SJSA1 (cell line): Measurements from ENCODE around the gene C10orf90. TPM values are rescaled to one million over a fixed set of nuclear protein-coding genes. Genes with fewer than 3 reads are reported as not detected.
A peak's percentile ranks its signal among the peaks of the same experiment; 100 is the strongest.
"Not testable (repeated sequence)": the region's sequence is repeated elsewhere in the genome, so short reads cannot be mapped to it uniquely, and the experiment has no call there.

ENCODE experiments used
- DNase-seq, 2 experiments: peaks; one replicate each; pipeline ENCODE4 v3.0.0-alpha.2; 2015 to 2020; ENCODE audit warnings: low spot score in 2 of 2, low read depth in 1 of 2
- H3K27ac ChIP-seq: fragments of 250-450 bp; sonication (Bioruptor Pico); 2 replicates; pipeline ENCODE4 v1.5.1; 2020; ENCODE audit warnings: mild to moderate bottlenecking, moderate library complexity
- H3K27me3 ChIP-seq: fragments of 250-450 bp; sonication (Bioruptor Pico); replicated peaks from 2 replicates; pipeline ENCODE4 v1.5.1; 2020; ENCODE audit warnings: mild to moderate bottlenecking, moderate library complexity
- H3K36me3 ChIP-seq: fragments of 250-450 bp; sonication (Bioruptor Pico); 2 replicates; pipeline ENCODE4 v1.5.1; 2020; ENCODE audit warnings: mild to moderate bottlenecking
- H3K4me1 ChIP-seq: fragments of 250-450 bp; sonication (Bioruptor Pico); replicated peaks from 2 replicates; pipeline ENCODE4 v1.6.1; 2021; ENCODE audit warnings: mild to moderate bottlenecking
- H3K4me3 ChIP-seq: fragments of 250-450 bp; sonication (Bioruptor Pico); 2 replicates; pipeline ENCODE4 v1.5.1; 2020; ENCODE audit warnings: mild to moderate bottlenecking
- H3K9me3 ChIP-seq: fragments of 250-450 bp; sonication (Bioruptor Pico); replicated peaks from 2 replicates; pipeline ENCODE4 v1.5.1; 2020; ENCODE audit warnings: mild to moderate bottlenecking
- total RNA-seq: library from RNA; depleted of rRNA; stranded (reverse); fragments of >200 nt; shearing (Covaris generic); gene quantifications from 2 replicates; pipeline ENCODE4 v1.2.3, GENCODE V29; 2014

The C10orf90 gene
- total RNA-seq, 1 experiment from 2014 or later: not detected

DNA sequence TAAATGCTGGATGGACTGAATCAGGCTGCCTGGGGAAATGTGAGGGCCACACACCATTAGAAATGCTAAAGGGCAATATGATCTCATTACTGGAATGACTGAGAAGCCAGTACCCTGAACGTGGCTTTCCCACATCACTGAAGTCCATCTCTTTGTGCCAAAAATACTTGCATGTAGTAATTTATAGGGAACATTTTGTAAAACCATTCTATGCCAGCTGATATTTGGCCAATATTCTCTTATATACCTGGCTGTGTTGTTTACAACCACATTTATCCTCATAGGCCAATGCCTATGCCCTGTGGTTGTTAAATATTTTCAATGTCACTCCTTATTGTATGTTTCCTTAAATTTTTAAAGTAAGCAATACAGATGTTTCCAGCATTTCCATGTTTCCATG, 111.6 kb downstream of the C10orf90 start:
- H3K36me3 ChIP-seq: no peaks in the 10 kb centered on the region

GRCh38 chr10:126551202-126551601, 119.3 kb downstream of the C10orf90 start:
- no peaks in the 10 kb centered on the region for H3K4me1 ChIP-seq
- no peak for DNase-seq
- no peaks in the 10 kb centered on the region for H3K36me3 ChIP-seq
- no peaks in the 10 kb centered on the region; the same call in 1 of the 2 replicates for H3K9me3 ChIP-seq
- H3K27me3 ChIP-seq: peaks cover 9% of the 10 kb centered on the region
- H3K4me3 ChIP-seq: no peak overlapping the region
- no peak overlapping the region for H3K27ac ChIP-seq

More for the DNA sequence above, 111.6 kb downstream of the C10orf90 start:
- H3K9me3 ChIP-seq: no peaks in the 10 kb centered on the region; the same call in 1 of the 2 replicates
- DNase-seq: no peak
- H3K27ac ChIP-seq: no peak overlapping the region
- H3K27me3 ChIP-seq: no peaks in the 10 kb centered on the region
- H3K4me1 ChIP-seq: peaks cover 8% of the 10 kb centered on the region
- no peak overlapping the region for H3K4me3 ChIP-seq

GRCh38 chr10:126550586-126550985, 119.9 kb downstream of the C10orf90 start:
- not testable (repeated sequence) for H3K27me3 ChIP-seq, DNase-seq, H3K4me3 ChIP-seq, H3K36me3 ChIP-seq, H3K9me3 ChIP-seq, H3K4me1 ChIP-seq, H3K27ac ChIP-seq

- Histone ChIP-seq H3K9me3 (no peaks in the 10 kb centered on the region), H3K4me1 (no peaks in the 10 kb centered on the region), H3K27ac (no peak overlapping the region), H3K36me3 (no peaks in the 10 kb centered on the region), H3K27me3 (peaks cover 9% of the 10 kb centered on the region), H3K4me3 (no peak overlapping the region)
- DNase-seq: no peak
Measured at GRCh38 chr10:126549344-126549743, 121.1 kb downstream of the C10orf90 start.

GRCh38 chr10:126544565-126544964, 125.9 kb downstream of the C10orf90 start:
- Histone ChIP-seq H3K27ac (no peak overlapping the region), H3K4me3 (no peak overlapping the region), H3K36me3 (no peaks in the 10 kb centered on the region), H3K27me3 (no peaks in the 10 kb centered on the region), H3K9me3 (no peaks in the 10 kb centered on the region), H3K4me1 (no peaks in the 10 kb centered on the region)
- no peak for DNase-seq

DNA sequence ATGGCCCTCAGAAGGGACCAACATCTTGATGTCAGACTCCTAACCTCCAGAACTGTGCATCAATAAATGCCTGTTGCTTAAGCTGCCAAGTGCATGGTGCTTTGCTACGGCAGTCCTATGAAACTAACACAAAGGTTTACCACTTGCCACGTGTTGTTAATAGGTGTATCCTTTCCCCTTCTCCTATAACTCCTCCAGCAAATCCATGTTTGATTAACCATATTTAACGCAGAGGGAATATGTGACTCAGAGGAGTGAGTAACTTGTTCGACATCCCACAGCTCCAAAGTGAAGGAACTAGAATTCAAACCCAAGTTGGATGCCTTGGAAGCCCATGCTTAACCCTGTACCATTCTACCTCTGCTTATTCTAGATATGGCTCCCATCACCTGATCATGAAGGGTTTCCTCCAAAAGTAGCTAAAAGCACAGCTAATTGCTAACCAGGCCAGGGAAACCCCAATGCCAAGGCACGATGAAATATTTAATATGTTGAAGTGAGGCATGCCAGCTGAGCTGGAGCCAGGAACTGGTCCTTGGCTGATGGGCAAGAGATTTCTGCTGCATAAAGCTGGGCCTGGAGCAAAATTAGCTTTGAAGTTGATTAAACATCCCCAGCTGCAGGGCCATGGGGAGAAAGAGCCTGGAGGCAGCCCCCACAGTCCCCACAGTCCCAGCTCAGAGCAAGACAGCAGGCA, 131.9 kb downstream of the C10orf90 start:
- H3K9me3 ChIP-seq: no peaks in the 10 kb centered on the region
- no peaks in the 10 kb centered on the region for H3K36me3 ChIP-seq
- no peak overlapping the region for H3K4me3 ChIP-seq
- DNase-seq: no peak
- no peaks in the 10 kb centered on the region for H3K27me3 ChIP-seq
- H3K27ac ChIP-seq: no peak overlapping the region
- no peaks in the 10 kb centered on the region for H3K4me1 ChIP-seq

- Histone ChIP-seq H3K4me1 (no peaks in the 10 kb centered on the region), H3K4me3 (no peak overlapping the region), H3K9me3 (no peaks in the 10 kb centered on the region), H3K27ac (no peak overlapping the region), H3K36me3 (no peaks in the 10 kb centered on the region), H3K27me3 (no peaks in the 10 kb centered on the region)
- no peak for DNase-seq
Measured at GRCh38 chr10:126536656-126537055, 133.8 kb downstream of the C10orf90 start.

DNA sequence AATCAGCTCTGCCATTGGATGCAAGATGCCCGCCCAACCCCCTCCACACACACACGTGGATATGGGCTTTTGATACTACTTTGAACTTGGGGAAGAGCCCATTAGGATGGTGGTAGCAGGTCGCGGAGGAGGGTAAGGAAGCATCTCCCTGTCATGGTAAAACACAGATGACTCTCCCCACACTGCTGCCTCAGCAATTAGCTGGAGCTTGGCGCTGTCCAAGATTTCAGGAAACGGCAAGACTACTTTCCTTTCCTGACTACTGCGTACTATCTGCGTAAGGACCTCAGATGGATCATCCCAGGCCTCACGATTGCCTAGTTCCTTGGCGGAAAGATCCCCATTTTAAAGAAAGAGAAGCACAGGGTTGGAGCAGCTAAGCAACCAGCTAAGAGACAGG, 134.3 kb downstream of the C10orf90 start:
- Histone ChIP-seq H3K36me3 (no peaks in the 10 kb centered on the region), H3K4me1 (no peaks in the 10 kb centered on the region), H3K27ac (no peak overlapping the region), H3K9me3 (no peaks in the 10 kb centered on the region), H3K4me3 (no peak overlapping the region), H3K27me3 (no peaks in the 10 kb centered on the region)
- DNase-seq: no peak

DNA sequence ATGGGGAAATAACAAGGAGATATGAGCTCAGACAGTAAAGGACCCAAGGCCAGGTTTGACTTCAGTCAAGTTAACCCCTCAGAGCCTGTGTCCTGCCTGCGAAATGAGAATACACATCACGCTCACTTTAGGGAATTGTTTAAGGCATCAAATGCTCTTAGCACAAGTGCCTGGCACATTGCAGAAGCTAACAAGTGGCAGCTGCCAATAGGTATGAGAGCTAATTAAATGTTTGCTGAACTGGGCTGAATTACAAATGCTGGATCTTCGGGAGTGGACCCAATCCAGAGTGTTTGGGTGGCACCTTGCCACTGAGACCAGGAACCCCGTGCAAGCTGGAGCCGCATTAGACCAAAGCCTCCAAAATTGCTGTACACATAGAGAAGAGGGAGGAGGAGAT, 136.8 kb downstream of the C10orf90 start:
- H3K4me3 ChIP-seq: no peak overlapping the region
- H3K27me3 ChIP-seq: 0 out of 2 replicates have a peak, but pooled peaks cover 2% of the 10 kb centered on the region
- H3K9me3 ChIP-seq: no peaks in the 10 kb centered on the region
- H3K36me3 ChIP-seq: no peaks in the 10 kb centered on the region
- no peak overlapping the region for H3K27ac ChIP-seq
- H3K4me1 ChIP-seq: no peaks in the 10 kb centered on the region
- DNase-seq: no peak

DNA sequence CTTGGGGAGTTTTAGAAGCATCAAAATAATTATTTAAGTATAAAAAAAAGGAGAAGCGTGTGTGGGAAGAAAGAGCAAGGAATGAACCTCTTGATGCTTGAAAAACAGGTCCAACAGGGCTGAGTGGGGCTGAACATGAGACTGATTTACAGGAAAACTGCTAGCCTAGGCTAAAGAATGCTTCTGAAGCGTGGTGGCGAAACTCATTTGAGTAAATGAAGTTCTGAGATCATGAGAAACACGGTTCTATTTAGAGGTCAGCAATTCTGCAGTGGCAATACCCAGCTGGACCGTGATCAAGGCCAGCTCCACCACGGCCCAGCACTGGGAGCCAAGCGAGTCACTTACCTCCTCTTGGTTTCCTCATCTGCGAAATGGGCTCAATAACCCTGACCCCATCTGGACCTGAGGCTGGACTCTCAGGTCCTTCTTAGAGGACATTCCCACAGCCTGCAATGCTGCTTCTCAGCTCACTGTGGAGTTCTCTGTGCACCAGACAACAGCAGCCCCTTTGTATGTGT, 142.1 kb downstream of the C10orf90 start:
- Histone ChIP-seq H3K36me3 (no peaks in the 10 kb centered on the region), H3K27me3 (0 out of 2 replicates have a peak, but pooled peaks cover 3% of the 10 kb centered on the region), H3K9me3 (no peaks in the 10 kb centered on the region), H3K4me1 (peaks cover 16% of the 10 kb centered on the region), H3K4me3 (no peak overlapping the region), H3K27ac (no peak overlapping the region)
- DNase-seq: no peak

DNA sequence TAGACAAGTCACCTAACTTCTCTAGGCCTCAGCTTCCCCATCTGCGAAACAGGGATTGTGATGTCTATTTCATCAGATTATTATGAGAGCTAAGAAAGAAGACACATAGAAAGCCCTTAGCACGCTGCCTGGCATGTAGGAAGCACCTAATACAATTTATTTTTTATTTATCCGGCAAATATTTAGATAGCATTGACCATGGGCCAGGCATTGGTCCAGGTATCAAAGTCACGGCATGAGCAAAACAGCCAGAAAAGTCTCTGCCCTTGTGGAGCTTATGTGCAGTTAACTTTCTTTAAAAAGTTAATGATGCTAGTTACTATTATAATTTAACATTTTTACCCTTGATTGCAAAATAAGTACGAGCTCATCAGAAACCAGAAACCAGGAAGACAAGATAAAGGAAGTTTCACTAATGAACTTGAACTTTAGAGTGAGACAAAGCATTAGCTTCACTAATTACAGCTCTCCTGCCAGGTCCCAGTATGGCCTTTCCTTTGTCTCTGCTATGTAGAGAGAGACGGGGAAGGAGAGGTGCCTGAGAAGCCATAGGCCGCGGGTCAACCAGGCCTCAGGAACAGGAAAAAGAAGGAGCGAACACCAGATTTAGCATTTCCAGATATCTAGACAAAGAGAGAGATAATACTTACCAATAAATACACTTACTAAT, 142.7 kb downstream of the C10orf90 start:
- Histone ChIP-seq H3K36me3 (no peaks in the 10 kb centered on the region), H3K27me3 (0 out of 2 replicates have a peak, but pooled peaks cover 3% of the 10 kb centered on the region), H3K27ac (no peak overlapping the region), H3K9me3 (no peaks in the 10 kb centered on the region), H3K4me1 (peaks cover 16% of the 10 kb centered on the region), H3K4me3 (no peak overlapping the region)
- no peak for DNase-seq

- Histone ChIP-seq H3K4me3 (no peak overlapping the region), H3K36me3 (no peaks in the 10 kb centered on the region), H3K4me1 (peaks cover 35% of the 10 kb centered on the region), H3K27ac (no peak overlapping the region), H3K9me3 (no peaks in the 10 kb centered on the region), H3K27me3 (0 out of 2 replicates have a peak, but pooled peaks cover 3% of the 10 kb centered on the region)
- DNase-seq: peak in 1 of 2 experiments; percentile 69
Measured at GRCh38 chr10:126525326-126525725, 145.2 kb downstream of the C10orf90 start.

GRCh38 chr10:126524526-126524925, 146.0 kb downstream of the C10orf90 start:
- H3K4me1 ChIP-seq: peaks cover 35% of the 10 kb centered on the region
- no peaks in the 10 kb centered on the region for H3K9me3 ChIP-seq
- H3K27me3 ChIP-seq: 0 out of 2 replicates have a peak, but pooled peaks cover 3% of the 10 kb centered on the region
- no peak overlapping the region for H3K27ac ChIP-seq
- no peaks in the 10 kb centered on the region for H3K36me3 ChIP-seq
- no peak for DNase-seq
- H3K4me3 ChIP-seq: no peak overlapping the region

DNA sequence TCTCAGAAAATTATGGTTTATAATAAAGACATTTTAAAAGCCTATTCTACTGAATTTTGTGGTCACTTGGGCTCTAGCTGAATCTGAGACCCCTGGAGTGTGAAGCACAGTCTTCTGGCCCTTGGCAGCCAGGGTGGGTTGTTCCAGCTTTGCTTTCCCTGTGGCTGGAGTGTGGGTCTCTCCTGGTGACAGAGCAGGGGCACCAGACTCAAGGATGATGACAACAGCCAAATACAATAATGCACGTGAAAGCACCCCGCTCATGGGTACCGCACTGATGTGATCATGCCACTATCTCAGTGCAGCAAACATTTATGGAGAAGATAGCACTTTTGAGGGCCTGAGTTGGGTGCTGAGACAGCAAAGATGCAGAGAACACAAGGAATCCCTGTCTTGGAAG, 147.4 kb downstream of the C10orf90 start:
- no peak for DNase-seq
- Histone ChIP-seq H3K36me3 (no peaks in the 10 kb centered on the region), H3K9me3 (no peaks in the 10 kb centered on the region), H3K4me1 (peaks cover 43% of the 10 kb centered on the region), H3K4me3 (no peak overlapping the region), H3K27me3 (no peaks in the 10 kb centered on the region), H3K27ac (no peak overlapping the region)
